SK-N-SH treated with all-trans-retinoic acid at 6 μM for 48 hours (cell line): ENCODE data around the gene RAB7A.

Source experiments
- ATAC-seq: fragments of 200-7000 bp; cut with Tn5 transposase; 3 replicates; pipeline ENCODE4 v1.9.1; 2020; ENCODE audit warnings: mild to moderate bottlenecking, moderate library complexity
- ARNTL ChIP-seq: fragments of 450-650 bp; formaldehyde crosslinking; IDR thresholded peaks from 2 replicates; pipeline ENCODE4 v1.5.0; 2020; ENCODE audit warnings: low read depth, mild to moderate bottlenecking, moderate library complexity, borderline replicate concordance
- BACH2 ChIP-seq: fragments of 250-450 bp; sonication (Bioruptor Pico); IDR thresholded peaks from 2 replicates; pipeline ENCODE4 v1.9.0; 2021; ENCODE audit warnings: mild to moderate bottlenecking, borderline replicate concordance
- CSDC2 ChIP-seq: fragments of 250-450 bp; sonication (Bioruptor Pico); IDR thresholded peaks from 2 replicates; pipeline ENCODE4 v1.5.0; 2020; ENCODE audit warnings: mild to moderate bottlenecking, moderate library complexity
- ESRRG ChIP-seq: fragments of 250-450 bp; sonication (Bioruptor Pico); IDR thresholded peaks from 2 replicates; pipeline ENCODE4 v1.6.1; 2021; ENCODE audit warnings: mild to moderate bottlenecking
- ISL1 ChIP-seq: fragments of 250-450 bp; sonication (Bioruptor Pico); IDR thresholded peaks from 2 replicates; pipeline ENCODE4 v2.1.2; 2022; ENCODE audit warnings: mild to moderate bottlenecking, moderate library complexity
- OSR1 ChIP-seq: fragments of 250-450 bp; sonication (Bioruptor Pico); IDR thresholded peaks from 2 replicates; pipeline ENCODE4 v1.8.0; 2022; ENCODE audit warnings: moderate library complexity, mild to moderate bottlenecking, inconsistent platforms
- PPARA ChIP-seq: fragments of 250-450 bp; sonication (Bioruptor Pico); IDR thresholded peaks from 2 replicates; pipeline ENCODE4 v1.5.0; 2020; ENCODE audit warnings: mild to moderate bottlenecking, borderline replicate concordance
- RARB ChIP-seq: fragments of 250-450 bp; sonication (Bioruptor Pico); IDR thresholded peaks from 2 replicates; pipeline ENCODE4 v1.8.0; 2021; ENCODE audit warnings: mild to moderate bottlenecking, moderate library complexity
- SNAI2 ChIP-seq: fragments of 250-450 bp; sonication (Bioruptor Pico); IDR thresholded peaks from 2 replicates; pipeline ENCODE4 v1.5.0; 2020; ENCODE audit warnings: mild to moderate bottlenecking, moderate library complexity
- TCF4 ChIP-seq: fragments of 250-450 bp; sonication (Bioruptor Pico); IDR thresholded peaks from 2 replicates; pipeline ENCODE4 v1.8.0; 2021; ENCODE audit warnings: mild to moderate bottlenecking, moderate library complexity, borderline replicate concordance
- TOX ChIP-seq: fragments of 250-450 bp; sonication (Bioruptor Pico); IDR thresholded peaks from 2 replicates; pipeline ENCODE4 v1.8.0; 2021; ENCODE audit warnings: mild to moderate bottlenecking, moderate library complexity, borderline replicate concordance
- TSHZ2 ChIP-seq: fragments of 250-450 bp; sonication (Bioruptor Pico); IDR thresholded peaks from 2 replicates; pipeline ENCODE4 v1.5.0; 2020; ENCODE audit warnings: mild to moderate bottlenecking, moderate library complexity
- ZC3H10 ChIP-seq: fragments of 250-450 bp; sonication (Bioruptor Pico); IDR thresholded peaks from 2 replicates; pipeline ENCODE4 v1.5.1; 2021; ENCODE audit warnings: mild to moderate bottlenecking, moderate library complexity
- ZFP3 ChIP-seq: fragments of 250-450 bp; sonication (Bioruptor Pico); IDR thresholded peaks from 2 replicates; pipeline ENCODE4 v1.5.0; 2020; ENCODE audit warnings: mild to moderate bottlenecking, moderate library complexity
- ZNF565 ChIP-seq: fragments of 450-650 bp; formaldehyde crosslinking; conservative IDR thresholded peaks from 2 replicates; pipeline ENCODE4 v1.5.0; 2020; ENCODE audit warnings: low read depth, mild to moderate bottlenecking, moderate library complexity
- ZNF70 ChIP-seq: fragments of 450-650 bp; formaldehyde crosslinking; IDR thresholded peaks from 2 replicates; pipeline ENCODE4 v1.5.0; 2020; ENCODE audit warnings: mild to moderate bottlenecking, moderate library complexity
- ZNF8 ChIP-seq: fragments of 450-650 bp; formaldehyde crosslinking; IDR thresholded peaks from 2 replicates; pipeline ENCODE4 v1.5.0; 2020; ENCODE audit warnings: mild to moderate bottlenecking, moderate library complexity
- TF ChIP-seq, protein P1 (sequence below): fragments of 250-450 bp; sonication (Bioruptor Pico); IDR thresholded peaks from 2 replicates; pipeline ENCODE4 v1.5.1; 2021; ENCODE audit warnings: mild to moderate bottlenecking, moderate library complexity
- TF ChIP-seq, protein P2 (sequence below): fragments of 250-450 bp; sonication (Bioruptor Pico); IDR thresholded peaks from 2 replicates; pipeline ENCODE4 v1.5.1; 2020; ENCODE audit warnings: low read depth, mild to moderate bottlenecking, moderate library complexity
- TF ChIP-seq, protein P3 (sequence below): fragments of 250-450 bp; sonication (Bioruptor Pico); IDR thresholded peaks from 2 replicates; pipeline ENCODE4 v1.8.0; 2020; ENCODE audit warnings: mild to moderate bottlenecking, moderate library complexity, borderline replicate concordance

RAB7A gene

GRCh38 chr3:128707928-128708494 lies 18.0 kb upstream of the RAB7A start (continued):
- TF ChIP-seq, protein P1, sequence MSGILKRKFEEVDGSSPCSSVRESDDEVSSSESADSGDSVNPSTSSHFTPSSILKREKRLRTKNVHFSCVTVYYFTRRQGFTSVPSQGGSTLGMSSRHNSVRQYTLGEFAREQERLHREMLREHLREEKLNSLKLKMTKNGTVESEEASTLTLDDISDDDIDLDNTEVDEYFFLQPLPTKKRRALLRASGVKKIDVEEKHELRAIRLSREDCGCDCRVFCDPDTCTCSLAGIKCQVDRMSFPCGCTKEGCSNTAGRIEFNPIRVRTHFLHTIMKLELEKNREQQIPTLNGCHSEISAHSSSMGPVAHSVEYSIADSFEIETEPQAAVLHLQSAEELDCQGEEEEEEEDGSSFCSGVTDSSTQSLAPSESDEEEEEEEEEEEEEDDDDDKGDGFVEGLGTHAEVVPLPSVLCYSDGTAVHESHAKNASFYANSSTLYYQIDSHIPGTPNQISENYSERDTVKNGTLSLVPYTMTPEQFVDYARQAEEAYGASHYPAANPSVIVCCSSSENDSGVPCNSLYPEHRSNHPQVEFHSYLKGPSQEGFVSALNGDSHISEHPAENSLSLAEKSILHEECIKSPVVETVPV (CRISPR knock-in tag) = no peak
- no peak for TF ChIP-seq ISL1 (CRISPR knock-in tag)

- no peak for ATAC-seq
- TF ChIP-seq TOX (CRISPR knock-in tag) = no peak
- TF ChIP-seq ESRRG (CRISPR knock-in tag) = no peak
- no peak for TF ChIP-seq BACH2 (CRISPR knock-in tag)
Measured at GRCh38 chr3:128709038-128709437, 16.9 kb upstream of the RAB7A start.

GRCh38 chr3:128709506-128710210 lies 16.3 kb upstream of the RAB7A start:
- TF ChIP-seq CSDC2 (CRISPR knock-in tag) (no peak), ZFP3 (CRISPR knock-in tag) (no peak), ZNF565 (no peak), TSHZ2 (CRISPR knock-in tag) (no peak), ZNF8 (no peak), ZNF70 (CRISPR knock-in tag) (no peak), PPARA (no peak), ARNTL (CRISPR knock-in tag) (no peak), OSR1 (CRISPR knock-in tag) (no peak), BACH2 (CRISPR knock-in tag) (no peak), SNAI2 (CRISPR knock-in tag) (no peak), TCF4 (CRISPR knock-in tag) (no peak), TOX (CRISPR knock-in tag) (no peak), RARB (CRISPR knock-in tag) (no peak), ISL1 (CRISPR knock-in tag) (no peak), ESRRG (CRISPR knock-in tag) (no peak), ZC3H10 (no peak)
- TF ChIP-seq, protein P1 (CRISPR knock-in tag) = no peak
- TF ChIP-seq, protein P2, sequence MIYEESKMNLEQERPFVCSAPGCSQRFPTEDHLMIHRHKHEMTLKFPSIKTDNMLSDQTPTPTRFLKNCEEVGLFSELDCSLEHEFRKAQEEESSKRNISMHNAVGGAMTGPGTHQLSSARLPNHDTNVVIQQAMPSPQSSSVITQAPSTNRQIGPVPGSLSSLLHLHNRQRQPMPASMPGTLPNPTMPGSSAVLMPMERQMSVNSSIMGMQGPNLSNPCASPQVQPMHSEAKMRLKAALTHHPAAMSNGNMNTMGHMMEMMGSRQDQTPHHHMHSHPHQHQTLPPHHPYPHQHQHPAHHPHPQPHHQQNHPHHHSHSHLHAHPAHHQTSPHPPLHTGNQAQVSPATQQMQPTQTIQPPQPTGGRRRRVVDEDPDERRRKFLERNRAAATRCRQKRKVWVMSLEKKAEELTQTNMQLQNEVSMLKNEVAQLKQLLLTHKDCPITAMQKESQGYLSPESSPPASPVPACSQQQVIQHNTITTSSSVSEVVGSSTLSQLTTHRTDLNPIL (CRISPR knock-in tag) = no peak
- TF ChIP-seq, protein P3, sequence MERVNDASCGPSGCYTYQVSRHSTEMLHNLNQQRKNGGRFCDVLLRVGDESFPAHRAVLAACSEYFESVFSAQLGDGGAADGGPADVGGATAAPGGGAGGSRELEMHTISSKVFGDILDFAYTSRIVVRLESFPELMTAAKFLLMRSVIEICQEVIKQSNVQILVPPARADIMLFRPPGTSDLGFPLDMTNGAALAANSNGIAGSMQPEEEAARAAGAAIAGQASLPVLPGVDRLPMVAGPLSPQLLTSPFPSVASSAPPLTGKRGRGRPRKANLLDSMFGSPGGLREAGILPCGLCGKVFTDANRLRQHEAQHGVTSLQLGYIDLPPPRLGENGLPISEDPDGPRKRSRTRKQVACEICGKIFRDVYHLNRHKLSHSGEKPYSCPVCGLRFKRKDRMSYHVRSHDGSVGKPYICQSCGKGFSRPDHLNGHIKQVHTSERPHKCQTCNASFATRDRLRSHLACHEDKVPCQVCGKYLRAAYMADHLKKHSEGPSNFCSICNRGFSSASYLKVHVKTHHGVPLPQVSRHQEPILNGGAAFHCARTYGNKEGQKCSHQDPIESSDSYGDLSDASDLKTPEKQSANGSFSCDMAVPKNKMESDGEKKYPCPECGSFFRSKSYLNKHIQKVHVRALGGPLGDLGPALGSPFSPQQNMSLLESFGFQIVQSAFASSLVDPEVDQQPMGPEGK = no peak
- ATAC-seq = no peak
